NB4 (cell line): ENCODE data around the gene CEMIP.

Experiments
- POLR2A ChIP-seq: IDR thresholded peaks from 2 replicates; pipeline ENCODE4 v1.6.1; 2011; ENCODE audit warnings: mild to moderate bottlenecking; ENCODE audit not compliant: insufficient read length; ENCODE audit errors: extremely low read depth
- TF ChIP-seq, protein P1 (sequence below): IDR thresholded peaks from one replicate; pipeline ENCODE4 v1.5.1; 2012; ENCODE audit warnings: low read depth, low read length

GRCh38 chr15:80913541-80913940 is 134.4 kb downstream of the CEMIP start:
- TF ChIP-seq, protein P1, sequence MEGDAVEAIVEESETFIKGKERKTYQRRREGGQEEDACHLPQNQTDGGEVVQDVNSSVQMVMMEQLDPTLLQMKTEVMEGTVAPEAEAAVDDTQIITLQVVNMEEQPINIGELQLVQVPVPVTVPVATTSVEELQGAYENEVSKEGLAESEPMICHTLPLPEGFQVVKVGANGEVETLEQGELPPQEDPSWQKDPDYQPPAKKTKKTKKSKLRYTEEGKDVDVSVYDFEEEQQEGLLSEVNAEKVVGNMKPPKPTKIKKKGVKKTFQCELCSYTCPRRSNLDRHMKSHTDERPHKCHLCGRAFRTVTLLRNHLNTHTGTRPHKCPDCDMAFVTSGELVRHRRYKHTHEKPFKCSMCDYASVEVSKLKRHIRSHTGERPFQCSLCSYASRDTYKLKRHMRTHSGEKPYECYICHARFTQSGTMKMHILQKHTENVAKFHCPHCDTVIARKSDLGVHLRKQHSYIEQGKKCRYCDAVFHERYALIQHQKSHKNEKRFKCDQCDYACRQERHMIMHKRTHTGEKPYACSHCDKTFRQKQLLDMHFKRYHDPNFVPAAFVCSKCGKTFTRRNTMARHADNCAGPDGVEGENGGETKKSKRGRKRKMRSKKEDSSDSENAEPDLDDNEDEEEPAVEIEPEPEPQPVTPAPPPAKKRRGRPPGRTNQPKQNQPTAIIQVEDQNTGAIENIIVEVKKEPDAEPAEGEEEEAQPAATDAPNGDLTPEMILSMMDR: no peak
- TF ChIP-seq POLR2A: no peak
